IgD-negative memory B cell (primary cell): ENCODE measurements around the gene LAPTM4A. TPM values are rescaled to one million over a fixed set of nuclear protein-coding genes. Genes with fewer than 3 reads are reported as not detected.

ENCODE experiments used
- H3K27ac Mint-ChIP-seq, 3 donors: one replicate each; pipeline ENCODE4 v1.8.0; 2020 to 2022; ENCODE audit warnings: mild to moderate bottlenecking in 3 of 3, mixed read lengths in 3 of 3, moderate library complexity in 1 of 3
- H3K27me3 Mint-ChIP-seq: one replicate; pipeline ENCODE4 v1.8.0; 2021; ENCODE audit warnings: mixed read lengths
- H3K36me3 Mint-ChIP-seq: one replicate; pipeline ENCODE4 v1.8.0; 2020; ENCODE audit warnings: mild to moderate bottlenecking, mixed read lengths
- H3K4me1 Mint-ChIP-seq, 3 donors: one replicate each; pipeline ENCODE4 v1.8.0; 2020 to 2022; ENCODE audit warnings: mixed read lengths in 3 of 3, mild to moderate bottlenecking in 1 of 3
- H3K4me3 Mint-ChIP-seq, 4 donors: one replicate each; pipeline ENCODE4 v1.8.0; 2020 to 2022; ENCODE audit warnings: mild to moderate bottlenecking in 4 of 4, mixed read lengths in 4 of 4, moderate library complexity in 3 of 4
- H3K9me3 Mint-ChIP-seq, 3 donors: one replicate each; pipeline ENCODE4 v1.8.0; 2020 to 2021; ENCODE audit warnings: mixed read lengths in 3 of 3, mild to moderate bottlenecking in 1 of 3
- polyA plus RNA-seq: library from polyadenylated mRNA; unstranded; fragments of 300-500 nt; fragmentation: Illumina TruSeq; gene quantifications from one replicate; pipeline ENCODE4 v1.2.3, GENCODE V29; 2021

LAPTM4A gene
- polyA plus RNA-seq, 1 donor from 2014 or later: 185 TPM

GRCh38 chr2:20005067-20005627 lies 46.3 kb downstream of the LAPTM4A start:
- Mint-ChIP-seq H3K4me3 (no peak overlapping the region), H3K27ac (no peak overlapping the region), H3K27me3 (peaks cover 6% of the 10 kb centered on the region)

GRCh38 chr2:20001361-20001863 lies 50.0 kb downstream of the LAPTM4A start:
- no peak overlapping the region for H3K27ac Mint-ChIP-seq
- no peak overlapping the region for H3K4me3 Mint-ChIP-seq
- no peaks in the 10 kb centered on the region for H3K9me3 Mint-ChIP-seq
- no peaks in the 10 kb centered on the region for H3K36me3 Mint-ChIP-seq
- peaks cover 6% of the 10 kb centered on the region for H3K27me3 Mint-ChIP-seq
- H3K4me1 Mint-ChIP-seq: no peaks in the 10 kb centered on the region

More at GRCh38 chr2:20005067-20005627, 46.3 kb downstream of the LAPTM4A start:
- Mint-ChIP-seq H3K9me3 (peaks cover 0 to 3% (median 0%) of the 10 kb centered on the region in 3 donors), H3K4me1 (no peaks in the 10 kb centered on the region), H3K36me3 (no peaks in the 10 kb centered on the region)

GRCh38 chr2:19993731-19994130 lies 57.7 kb downstream of the LAPTM4A start:
- Mint-ChIP-seq H3K27me3 (peaks cover 9% of the 10 kb centered on the region), H3K9me3 (no peaks in the 10 kb centered on the region), H3K4me3 (peak overlapping the region in 1 of 4 donors; percentile 48), H3K4me1 (peaks cover 8 to 21% (median 10%) of the 10 kb centered on the region in 3 donors), H3K36me3 (no peaks in the 10 kb centered on the region), H3K27ac (no peak overlapping the region)

- H3K9me3 Mint-ChIP-seq: no peaks in the 10 kb centered on the region
- no peak overlapping the region for H3K4me3 Mint-ChIP-seq
Measured at GRCh38 chr2:19991895-19992294, 59.5 kb downstream of the LAPTM4A start.

GRCh38 chr2:19990416-19990728 lies 61.1 kb downstream of the LAPTM4A start:
- Mint-ChIP-seq H3K27me3 (peaks cover 3% of the 10 kb centered on the region), H3K4me1 (peaks cover 21 to 31% (median 24%) of the 10 kb centered on the region in 3 donors), H3K4me3 (peak overlapping the region; percentile 89 to 95 (median 92)), H3K9me3 (no peaks in the 10 kb centered on the region), H3K27ac (peak overlapping the region; percentile 88 to 97 (median 95)), H3K36me3 (no peaks in the 10 kb centered on the region)

More at GRCh38 chr2:19991895-19992294, 59.5 kb downstream of the LAPTM4A start:
- Mint-ChIP-seq H3K27me3 (peaks cover 5% of the 10 kb centered on the region), H3K36me3 (no peaks in the 10 kb centered on the region), H3K27ac (no peak overlapping the region), H3K4me1 (peaks cover 20 to 31% (median 22%) of the 10 kb centered on the region in 3 donors)

- peak within 1 kb of the TSS; percentile 89 to 95 (median 92) for H3K4me3 Mint-ChIP-seq
- H3K36me3 Mint-ChIP-seq: peaks cover 2% of the 10 kb centered on the region
- no peaks in the 10 kb centered on the region for H3K9me3 Mint-ChIP-seq
- H3K27ac Mint-ChIP-seq: peak within 1 kb of the TSS; percentile 88 to 97 (median 95)
- peaks cover 21 to 31% (median 24%) of the 10 kb centered on the region in 3 donors for H3K4me1 Mint-ChIP-seq
- peaks cover 3% of the 10 kb centered on the region for H3K27me3 Mint-ChIP-seq
Measured at GRCh38 chr2:19989667-19990415, 61.6 kb downstream of the LAPTM4A start, which contains the start of gene WDR35. Gene WDR35 (minus strand): TSS chr2:19990105. CDS start chr2:19990015, 90 bp downstream.

- Mint-ChIP-seq H3K4me1 (peaks cover 21 to 31% (median 24%) of the 10 kb centered on the region in 3 donors), H3K4me3 (peak overlapping the region; percentile 89 to 95 (median 92))
Measured at GRCh38 chr2:19989342-19989666, 62.1 kb downstream of the LAPTM4A start.

GRCh38 chr2:19988600-19988999 lies 62.8 kb downstream of the LAPTM4A start:
- H3K27ac Mint-ChIP-seq: peak overlapping the region; percentile 73 to 97 (median 84)
- H3K9me3 Mint-ChIP-seq: no peaks in the 10 kb centered on the region
- H3K4me1 Mint-ChIP-seq: peaks cover 21 to 31% (median 24%) of the 10 kb centered on the region in 3 donors
- H3K4me3 Mint-ChIP-seq: peak overlapping the region; percentile 89 to 95 (median 92)
- H3K27me3 Mint-ChIP-seq: peaks cover 3% of the 10 kb centered on the region
- H3K36me3 Mint-ChIP-seq: peaks cover 4% of the 10 kb centered on the region

More at GRCh38 chr2:19989342-19989666, 62.1 kb downstream of the LAPTM4A start:
- peak overlapping the region; percentile 73 to 97 (median 84) for H3K27ac Mint-ChIP-seq
- H3K27me3 Mint-ChIP-seq: peaks cover 3% of the 10 kb centered on the region
- H3K36me3 Mint-ChIP-seq: peaks cover 2% of the 10 kb centered on the region
- no peaks in the 10 kb centered on the region for H3K9me3 Mint-ChIP-seq

- peaks cover 21 to 31% (median 24%) of the 10 kb centered on the region in 3 donors for H3K4me1 Mint-ChIP-seq
- H3K36me3 Mint-ChIP-seq: peaks cover 4% of the 10 kb centered on the region
- H3K27ac Mint-ChIP-seq: peak overlapping the region in 2 of 3 donors; percentile 73 to 84
- H3K9me3 Mint-ChIP-seq: no peaks in the 10 kb centered on the region
- H3K27me3 Mint-ChIP-seq: no peaks in the 10 kb centered on the region
- H3K4me3 Mint-ChIP-seq: peak overlapping the region in 2 of 4 donors; percentile 24 to 89
Measured at GRCh38 chr2:19987936-19988335, 63.5 kb downstream of the LAPTM4A start.

Other genes with a start within 250 kb of the LAPTM4A start
- gene TTC32, start 149.6 kb downstream of the LAPTM4A start, polyA plus RNA-seq: 18.3 TPM
- gene WDR35, start 61.5 kb downstream of the LAPTM4A start, polyA plus RNA-seq: 1.3 TPM
- not detected for gene MATN3, start 39.0 kb downstream of the LAPTM4A start, polyA plus RNA-seq
- gene SDC1, start 173.5 kb upstream of the LAPTM4A start, polyA plus RNA-seq: 1.3 TPM